Neural cell (in vitro differentiated cells): ENCODE results near the gene TNFSF11. TPM values are rescaled to one million over a fixed set of nuclear protein-coding genes. Genes with fewer than 3 reads are reported as not detected.

ENCODE experiments used
- H2AFZ ChIP-seq: fragments of 200-600, 300-800 bp; sonication (generic), shearing (Covaris generic); 2 replicates; pipeline ENCODE4 v1.6.0; 2014; ENCODE audit warnings: low read depth, mild to moderate bottlenecking, antibody characterized with exemption, low read length, moderate library complexity
- H3F3A ChIP-seq: fragments of 200-600 bp; shearing (Covaris generic); 2 replicates; pipeline ENCODE4 v1.6.1; 2016; ENCODE audit warnings: mild to moderate bottlenecking, moderate library complexity, mixed read lengths, antibody characterized with exemption, low read length; ENCODE audit not compliant: insufficient read depth, poor library complexity, severe bottlenecking
- H3K27ac ChIP-seq: fragments of 200-600, 300-800 bp; sonication (generic), shearing (Covaris generic); 2 replicates; pipeline ENCODE4 v1.5.1; 2014; ENCODE audit warnings: mild to moderate bottlenecking, low read length, moderate library complexity
- H3K27me3 ChIP-seq: fragments of 300-800, 200-600 bp; sonication (generic), shearing (Covaris generic); 2 replicates; pipeline ENCODE4 v1.6.0; 2014; ENCODE audit warnings: mild to moderate bottlenecking, low read depth, low read length, moderate library complexity; ENCODE audit not compliant: insufficient read depth
- H3K36me3 ChIP-seq: fragments of 300-800, 200-600 bp; sonication (generic), shearing (Covaris generic); 2 replicates; pipeline ENCODE4 v1.5.1; 2014; ENCODE audit warnings: mild to moderate bottlenecking, antibody characterized with exemption, low read length, moderate library complexity; ENCODE audit not compliant: insufficient read depth
- H3K4me2 ChIP-seq: fragments of 300-800, 200-600 bp; sonication (generic), shearing (Covaris generic); 2 replicates; pipeline ENCODE4 v1.6.0; 2014; ENCODE audit warnings: mild to moderate bottlenecking, low read length
- H3K4me3 ChIP-seq: fragments of 300-800, 200-600 bp; sonication (generic), shearing (Covaris generic); 2 replicates; pipeline ENCODE4 v1.5.1; 2014; ENCODE audit warnings: mild to moderate bottlenecking, low read length, moderate library complexity
- H3K79me2 ChIP-seq: fragments of 200-600 bp; shearing (Covaris generic); replicated peaks from 2 replicates; pipeline ENCODE4 v1.6.0; 2014; ENCODE audit warnings: mild to moderate bottlenecking, low read length, moderate library complexity; ENCODE audit not compliant: insufficient read depth
- H3K9ac ChIP-seq: fragments of 300-800, 200-600 bp; sonication (generic), shearing (Covaris generic); 2 replicates; pipeline ENCODE4 v1.6.1; 2016; ENCODE audit warnings: mild to moderate bottlenecking, low read length, mixed read lengths
- H3K9me2 ChIP-seq: fragments of 200-600 bp; shearing (Covaris generic); 2 replicates; pipeline ENCODE4 v1.6.1; 2016; ENCODE audit warnings: mild to moderate bottlenecking, low read length, mixed read lengths; ENCODE audit not compliant: insufficient read depth
- H3K9me3 ChIP-seq: fragments of 200-600, 300-800 bp; sonication (generic), shearing (Covaris generic); 2 replicates; pipeline ENCODE4 v1.6.1; 2016; ENCODE audit warnings: mild to moderate bottlenecking, mixed run types, low read length, moderate library complexity, mixed read lengths
- H4K20me1 ChIP-seq: fragments of 200-600 bp; shearing (Covaris generic); 2 replicates; pipeline ENCODE4 v1.6.1; 2016; ENCODE audit warnings: mild to moderate bottlenecking, mixed run types; ENCODE audit not compliant: insufficient read depth
- EP300 ChIP-seq: fragments of 450-650 bp; conservative IDR thresholded peaks from 2 replicates; pipeline ENCODE4 v1.6.1; 2014; ENCODE audit warnings: antibody characterized with exemption, mild to moderate bottlenecking, moderate library complexity; ENCODE audit not compliant: poor library complexity, severe bottlenecking
- EZH2 ChIP-seq: fragments of 200-600, 300-800 bp; shearing (Covaris generic), sonication (generic); IDR thresholded peaks from 2 replicates; pipeline ENCODE4 v1.6.1; 2014; ENCODE audit warnings: antibody characterized with exemption, low read length, borderline replicate concordance, mild to moderate bottlenecking; ENCODE audit not compliant: insufficient read depth, poor library complexity, severe bottlenecking
- MXI1 ChIP-seq: fragments of 450-650 bp; conservative IDR thresholded peaks from 2 replicates; pipeline ENCODE4 v1.6.1; 2014; ENCODE audit warnings: antibody characterized with exemption, mild to moderate bottlenecking; ENCODE audit not compliant: poor library complexity, severe bottlenecking
- POLR2AphosphoS5 ChIP-seq: IDR thresholded peaks from 2 replicates; pipeline ENCODE4 v1.6.1; 2012
- RAD21 ChIP-seq: fragments of 450-650 bp; conservative IDR thresholded peaks from 2 replicates; pipeline ENCODE4 v1.6.1; 2014; ENCODE audit warnings: antibody characterized with exemption, mild to moderate bottlenecking, moderate library complexity
- SMC3 ChIP-seq: fragments of 450-650 bp; conservative IDR thresholded peaks from 2 replicates; pipeline ENCODE4 v1.6.1; 2014; ENCODE audit warnings: antibody characterized with exemption, mild to moderate bottlenecking, moderate library complexity; ENCODE audit not compliant: poor library complexity
- TAF1 ChIP-seq: IDR thresholded peaks from 2 replicates; pipeline ENCODE4 v1.6.1; 2012; ENCODE audit warnings: low read depth
- polyA plus RNA-seq: library from polyadenylated mRNA; depleted of rRNA; stranded (reverse); fragments of >200 nt; gene quantifications from 2 replicates; pipeline ENCODE4 v1.2.3, GENCODE V29; 2014
- TF ChIP-seq, protein P1 (sequence below): IDR thresholded peaks from 2 replicates; pipeline ENCODE4 v1.6.1; 2012; ENCODE audit warnings: borderline replicate concordance
- TF ChIP-seq, protein P2 (sequence below): fragments of 450-650 bp; IDR thresholded peaks from 2 replicates; pipeline ENCODE4 v1.5.1; 2014; ENCODE audit warnings: antibody characterized with exemption, mild to moderate bottlenecking, moderate library complexity; ENCODE audit not compliant: poor library complexity, severe bottlenecking

Gene TNFSF11
- polyA plus RNA-seq, 1 donor from 2014 or later = not detected

DNA sequence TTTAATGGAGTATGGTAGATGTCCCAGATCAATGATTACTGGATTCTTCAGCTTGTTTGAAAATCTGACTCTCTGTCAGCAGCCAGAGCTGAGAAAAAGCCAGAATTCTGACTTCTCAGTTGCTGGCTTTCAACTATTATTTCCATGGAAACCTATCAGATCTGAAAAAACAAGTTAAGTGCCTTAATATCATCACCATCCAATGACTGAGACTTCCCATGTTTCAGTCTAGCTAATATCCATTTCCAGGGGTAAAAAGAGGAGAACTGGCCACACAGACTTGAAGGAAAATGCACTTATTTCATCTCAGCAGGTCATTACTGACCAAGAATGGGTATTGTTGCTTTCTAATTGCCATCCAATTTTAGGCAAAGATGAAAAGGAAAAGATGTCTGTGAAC lies 75.2 kb downstream of the TNFSF11 start:
- TF ChIP-seq EZH2 (no peak), RAD21 (no peak), POLR2AphosphoS5 (no peak), TAF1 (no peak), SMC3 (no peak), MXI1 (no peak), EP300 (no peak)
- TF ChIP-seq, protein P1, sequence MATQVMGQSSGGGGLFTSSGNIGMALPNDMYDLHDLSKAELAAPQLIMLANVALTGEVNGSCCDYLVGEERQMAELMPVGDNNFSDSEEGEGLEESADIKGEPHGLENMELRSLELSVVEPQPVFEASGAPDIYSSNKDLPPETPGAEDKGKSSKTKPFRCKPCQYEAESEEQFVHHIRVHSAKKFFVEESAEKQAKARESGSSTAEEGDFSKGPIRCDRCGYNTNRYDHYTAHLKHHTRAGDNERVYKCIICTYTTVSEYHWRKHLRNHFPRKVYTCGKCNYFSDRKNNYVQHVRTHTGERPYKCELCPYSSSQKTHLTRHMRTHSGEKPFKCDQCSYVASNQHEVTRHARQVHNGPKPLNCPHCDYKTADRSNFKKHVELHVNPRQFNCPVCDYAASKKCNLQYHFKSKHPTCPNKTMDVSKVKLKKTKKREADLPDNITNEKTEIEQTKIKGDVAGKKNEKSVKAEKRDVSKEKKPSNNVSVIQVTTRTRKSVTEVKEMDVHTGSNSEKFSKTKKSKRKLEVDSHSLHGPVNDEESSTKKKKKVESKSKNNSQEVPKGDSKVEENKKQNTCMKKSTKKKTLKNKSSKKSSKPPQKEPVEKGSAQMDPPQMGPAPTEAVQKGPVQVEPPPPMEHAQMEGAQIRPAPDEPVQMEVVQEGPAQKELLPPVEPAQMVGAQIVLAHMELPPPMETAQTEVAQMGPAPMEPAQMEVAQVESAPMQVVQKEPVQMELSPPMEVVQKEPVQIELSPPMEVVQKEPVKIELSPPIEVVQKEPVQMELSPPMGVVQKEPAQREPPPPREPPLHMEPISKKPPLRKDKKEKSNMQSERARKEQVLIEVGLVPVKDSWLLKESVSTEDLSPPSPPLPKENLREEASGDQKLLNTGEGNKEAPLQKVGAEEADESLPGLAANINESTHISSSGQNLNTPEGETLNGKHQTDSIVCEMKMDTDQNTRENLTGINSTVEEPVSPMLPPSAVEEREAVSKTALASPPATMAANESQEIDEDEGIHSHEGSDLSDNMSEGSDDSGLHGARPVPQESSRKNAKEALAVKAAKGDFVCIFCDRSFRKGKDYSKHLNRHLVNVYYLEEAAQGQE = no peak
- TF ChIP-seq, protein P2, sequence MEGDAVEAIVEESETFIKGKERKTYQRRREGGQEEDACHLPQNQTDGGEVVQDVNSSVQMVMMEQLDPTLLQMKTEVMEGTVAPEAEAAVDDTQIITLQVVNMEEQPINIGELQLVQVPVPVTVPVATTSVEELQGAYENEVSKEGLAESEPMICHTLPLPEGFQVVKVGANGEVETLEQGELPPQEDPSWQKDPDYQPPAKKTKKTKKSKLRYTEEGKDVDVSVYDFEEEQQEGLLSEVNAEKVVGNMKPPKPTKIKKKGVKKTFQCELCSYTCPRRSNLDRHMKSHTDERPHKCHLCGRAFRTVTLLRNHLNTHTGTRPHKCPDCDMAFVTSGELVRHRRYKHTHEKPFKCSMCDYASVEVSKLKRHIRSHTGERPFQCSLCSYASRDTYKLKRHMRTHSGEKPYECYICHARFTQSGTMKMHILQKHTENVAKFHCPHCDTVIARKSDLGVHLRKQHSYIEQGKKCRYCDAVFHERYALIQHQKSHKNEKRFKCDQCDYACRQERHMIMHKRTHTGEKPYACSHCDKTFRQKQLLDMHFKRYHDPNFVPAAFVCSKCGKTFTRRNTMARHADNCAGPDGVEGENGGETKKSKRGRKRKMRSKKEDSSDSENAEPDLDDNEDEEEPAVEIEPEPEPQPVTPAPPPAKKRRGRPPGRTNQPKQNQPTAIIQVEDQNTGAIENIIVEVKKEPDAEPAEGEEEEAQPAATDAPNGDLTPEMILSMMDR = no peak
- H3F3A ChIP-seq = no peaks in the 10 kb centered on the region
- H3K9me2 ChIP-seq = no peaks in the 10 kb centered on the region
- no peaks in the 10 kb centered on the region for H3K9me3 ChIP-seq
- H3K9ac ChIP-seq = no peak overlapping the region
- H2AFZ ChIP-seq = no peak overlapping the region
- H3K27ac ChIP-seq = no peak overlapping the region
- no peaks in the 10 kb centered on the region for H3K79me2 ChIP-seq
- H3K4me2 ChIP-seq = peak overlapping the region; percentile 22
- H3K4me3 ChIP-seq = no peak overlapping the region
- H4K20me1 ChIP-seq = no peaks in the 10 kb centered on the region
- no peaks in the 10 kb centered on the region for H3K27me3 ChIP-seq
- no peaks in the 10 kb centered on the region for H3K36me3 ChIP-seq

DNA sequence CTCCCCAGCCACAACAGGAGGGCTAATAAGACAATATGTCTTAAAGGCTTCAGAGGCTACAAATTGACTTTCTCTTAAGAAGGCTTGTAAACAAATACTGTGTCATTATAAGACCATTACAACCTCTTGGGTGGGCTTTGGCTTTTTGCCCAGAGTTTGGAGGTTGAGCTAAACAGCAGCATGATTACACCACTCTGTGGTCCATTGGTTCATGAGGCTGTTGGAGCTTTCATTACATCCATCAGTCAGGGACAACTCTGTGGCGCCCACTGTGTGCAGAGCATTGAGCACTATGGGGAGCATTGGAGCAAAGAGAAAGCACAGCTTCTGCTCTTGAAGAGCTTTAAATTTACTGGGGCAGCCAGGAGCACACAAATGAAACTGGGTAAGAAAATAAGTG lies 75.9 kb downstream of the TNFSF11 start:
- TF ChIP-seq SMC3 = no peak
- no peak for TF ChIP-seq TAF1
- TF ChIP-seq MXI1 = no peak
- TF ChIP-seq, protein P2 = no peak
- TF ChIP-seq, protein P1 = no peak
- TF ChIP-seq POLR2AphosphoS5 = no peak
- TF ChIP-seq EZH2 = no peak
- TF ChIP-seq RAD21 = no peak
- no peak for TF ChIP-seq EP300
- Histone ChIP-seq H3K4me3 (no peak overlapping the region), H4K20me1 (no peaks in the 10 kb centered on the region), H3K4me2 (no peak overlapping the region), H3K27me3 (no peaks in the 10 kb centered on the region), H3K9ac (no peak overlapping the region), H3K79me2 (no peaks in the 10 kb centered on the region), H3F3A (no peaks in the 10 kb centered on the region), H3K9me3 (no peaks in the 10 kb centered on the region), H3K36me3 (no peaks in the 10 kb centered on the region), H2AFZ (no peak overlapping the region), H3K27ac (no peak overlapping the region), H3K9me2 (no peaks in the 10 kb centered on the region)
